Ureter (tissue), 1 donor: ENCODE data around the gene ADRA2C. TPM values are rescaled to one million over a fixed set of nuclear protein-coding genes. Genes with fewer than 3 reads are reported as not detected.

Source experiments
- DNase-seq: peaks from one replicate; pipeline ENCODE4 v3.0.0-alpha.2; 2020; ENCODE audit warnings: low spot score
- total RNA-seq: library from RNA; stranded (reverse); gene quantifications from one replicate; pipeline ENCODE4 v1.2.4, GENCODE V29; 2023
- donor health status: DM: yes; HTN: yes; CAD: no.

Gene ADRA2C
- total RNA-seq, 1 donor from 2014 or later, result 18.4 TPM

DNA sequence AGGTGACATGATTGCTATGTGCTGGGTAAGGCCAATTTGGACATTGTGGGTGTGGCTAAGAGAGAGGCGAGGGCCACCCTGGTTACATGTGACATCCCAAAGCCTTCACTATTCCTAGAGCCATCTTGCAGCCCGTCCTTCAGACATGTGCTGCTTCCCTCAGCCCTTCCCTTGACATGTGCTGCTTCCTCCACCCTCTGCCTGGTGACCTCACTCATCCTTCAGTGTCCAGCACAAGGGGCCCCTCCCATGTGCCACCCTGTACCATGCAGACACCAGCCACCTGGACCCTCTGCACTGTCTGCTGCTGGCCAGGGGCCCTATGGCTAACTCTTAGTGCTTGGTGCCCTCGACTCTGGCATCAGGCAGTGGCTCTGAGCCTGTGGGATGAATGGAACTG lies 27.4 kb downstream of the ADRA2C start:
- DNase-seq, result no peak

DNA sequence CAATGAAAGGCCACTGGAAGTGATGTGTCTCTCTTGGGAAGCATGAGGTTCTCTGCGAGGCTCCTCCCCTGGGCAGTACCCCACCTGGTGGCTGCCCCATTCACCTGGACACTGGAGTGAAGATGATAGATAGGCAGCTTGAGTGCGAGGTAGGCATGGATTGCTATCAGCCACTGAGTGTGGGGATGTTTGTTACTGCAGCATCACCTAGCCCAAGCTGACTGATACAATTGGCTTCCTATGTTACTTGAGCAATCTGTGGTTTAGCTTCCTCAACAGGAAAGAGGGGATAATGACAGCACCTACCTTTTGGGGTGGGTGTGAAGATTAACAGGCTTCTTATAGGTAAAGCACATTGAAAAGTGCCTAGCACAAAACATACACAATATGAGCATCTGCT lies 30.8 kb downstream of the ADRA2C start:
- no peak for DNase-seq

DNA sequence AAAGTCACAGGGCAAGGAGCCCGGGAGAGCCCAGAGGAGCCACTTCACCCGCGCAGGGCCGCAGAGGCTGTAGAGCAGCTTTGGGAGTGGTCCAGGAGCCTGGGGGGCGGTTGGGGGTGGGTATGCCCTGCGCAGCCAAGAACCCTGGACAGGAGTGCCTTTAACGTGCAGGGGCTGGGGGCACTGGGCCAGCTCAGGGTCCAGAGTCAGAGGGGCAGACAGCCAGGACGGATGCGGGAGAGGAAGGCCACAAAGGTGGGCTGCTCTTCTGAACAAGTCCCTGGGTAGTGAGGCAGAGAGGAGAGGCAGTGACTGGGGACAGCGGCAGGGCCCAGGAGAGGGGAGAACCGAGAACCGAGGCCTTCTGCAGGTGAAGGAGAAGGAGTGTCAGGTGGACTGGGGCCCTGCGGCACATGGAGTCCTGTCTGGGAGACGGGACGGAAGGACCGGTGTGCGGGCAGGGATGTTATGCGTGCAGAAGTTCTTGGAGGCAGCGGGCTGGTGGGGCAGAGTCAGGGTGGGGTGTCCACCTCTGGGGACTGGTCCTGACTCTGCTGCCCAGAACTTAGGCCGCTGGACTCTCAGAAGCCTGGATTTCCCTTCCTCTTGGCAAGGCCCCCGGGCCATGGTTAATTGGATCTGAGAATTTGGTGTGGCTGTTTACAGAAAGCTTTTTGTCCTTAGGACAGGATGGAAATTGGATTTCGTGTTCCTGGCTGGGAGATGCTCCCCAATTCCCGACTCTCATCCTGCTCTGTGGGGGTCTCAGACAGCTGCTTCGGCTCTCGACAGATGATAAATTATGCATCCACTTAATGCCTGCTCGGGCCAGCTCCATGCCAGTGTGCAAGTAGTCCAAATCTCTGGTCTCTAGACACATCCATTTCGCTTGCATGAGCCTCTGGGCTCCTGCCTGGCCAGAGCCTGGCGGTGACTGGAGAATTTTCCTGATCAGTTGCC lies 31.9 kb downstream of the ADRA2C start:
- DNase-seq, result no peak

DNA sequence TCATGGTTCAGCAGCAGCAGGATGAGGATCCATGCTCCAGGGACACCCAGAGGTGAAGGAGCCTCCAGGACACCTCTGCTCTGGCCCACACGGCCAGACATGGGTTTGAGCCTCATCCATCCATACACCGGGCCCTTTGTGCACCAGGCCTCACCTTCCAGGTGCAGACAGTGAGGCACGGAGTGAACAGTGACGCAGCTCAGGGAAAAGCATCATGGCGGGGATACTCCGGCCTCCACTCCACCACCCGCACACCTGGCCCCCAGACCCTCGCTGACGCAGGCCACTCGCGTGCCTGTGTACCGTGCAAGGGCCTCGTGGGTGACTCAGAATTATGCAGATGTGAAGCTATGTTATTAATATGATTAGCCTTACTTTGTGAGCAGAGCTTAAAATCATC lies 33.3 kb downstream of the ADRA2C start:
- no peak for DNase-seq

DNA sequence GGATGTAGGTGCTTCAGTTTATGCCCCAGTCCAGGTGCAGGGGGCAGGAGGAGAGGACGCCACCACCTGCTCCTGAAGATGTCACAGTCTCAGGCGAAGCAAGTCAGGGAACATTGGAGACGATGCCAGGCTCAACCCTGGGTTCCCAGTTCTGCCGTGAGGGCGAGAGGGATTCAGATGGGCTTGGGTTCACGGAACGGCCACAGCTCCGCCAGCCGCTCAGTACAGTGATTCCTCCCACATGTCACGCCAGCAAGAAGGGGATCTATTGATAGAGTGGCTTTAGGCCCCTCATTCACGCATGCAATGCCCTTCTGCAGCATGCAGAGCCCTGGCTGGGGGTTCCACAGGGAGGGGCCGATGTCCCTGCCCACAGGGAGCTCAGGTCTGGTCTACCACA lies 34.2 kb downstream of the ADRA2C start:
- DNase-seq, result no peak

DNA sequence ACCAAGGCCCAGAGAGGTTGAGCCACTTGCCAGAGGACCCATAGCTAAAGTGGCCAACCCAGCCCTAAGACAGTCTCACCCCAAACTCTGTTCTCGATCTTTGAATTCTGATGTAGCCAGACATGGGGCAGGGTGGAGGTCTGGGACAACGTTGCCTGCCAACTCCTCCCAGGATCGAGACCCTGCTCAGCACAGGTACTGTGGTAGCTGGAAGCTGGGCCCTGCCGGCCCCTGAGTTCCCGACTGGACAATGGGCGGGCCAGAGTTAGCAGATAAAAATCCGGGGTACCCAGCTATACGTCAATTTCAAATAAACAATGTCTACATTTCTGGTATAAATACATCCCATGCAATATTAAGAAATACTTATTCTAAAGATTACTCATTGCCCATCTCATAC lies 35.3 kb downstream of the ADRA2C start:
- DNase-seq, result no peak

DNA sequence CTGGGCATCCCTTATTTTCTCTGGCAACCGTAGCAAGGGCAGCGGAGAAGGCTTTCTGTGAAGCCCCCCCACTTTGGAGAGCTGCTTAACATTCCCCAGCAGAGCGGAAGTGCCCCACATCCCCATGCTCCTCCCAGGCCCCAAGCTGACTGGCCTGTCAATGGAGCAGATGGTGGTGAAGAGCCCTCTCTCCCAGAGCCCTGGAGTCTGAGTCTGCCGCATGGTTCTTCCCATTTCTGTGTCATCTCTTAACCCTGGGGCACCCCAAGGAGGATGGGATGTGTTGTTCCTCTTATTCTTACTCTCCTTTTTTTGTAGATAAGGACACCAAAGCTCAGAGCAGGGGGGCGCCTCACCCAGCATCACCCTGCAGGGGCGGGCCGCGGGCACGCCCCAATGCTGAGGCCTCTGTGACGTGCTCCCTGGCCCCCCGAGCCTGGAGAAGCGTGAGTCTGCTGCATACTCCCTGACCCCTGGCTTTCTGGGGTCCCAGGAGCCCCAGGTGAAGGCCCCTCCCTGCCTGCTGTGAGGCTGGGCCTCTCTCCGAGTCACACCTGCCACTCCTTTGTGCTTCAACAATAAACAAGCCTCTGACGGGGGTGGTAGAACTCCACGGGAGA lies 35.9 kb downstream of the ADRA2C start:
- DNase-seq, result no peak

DNA sequence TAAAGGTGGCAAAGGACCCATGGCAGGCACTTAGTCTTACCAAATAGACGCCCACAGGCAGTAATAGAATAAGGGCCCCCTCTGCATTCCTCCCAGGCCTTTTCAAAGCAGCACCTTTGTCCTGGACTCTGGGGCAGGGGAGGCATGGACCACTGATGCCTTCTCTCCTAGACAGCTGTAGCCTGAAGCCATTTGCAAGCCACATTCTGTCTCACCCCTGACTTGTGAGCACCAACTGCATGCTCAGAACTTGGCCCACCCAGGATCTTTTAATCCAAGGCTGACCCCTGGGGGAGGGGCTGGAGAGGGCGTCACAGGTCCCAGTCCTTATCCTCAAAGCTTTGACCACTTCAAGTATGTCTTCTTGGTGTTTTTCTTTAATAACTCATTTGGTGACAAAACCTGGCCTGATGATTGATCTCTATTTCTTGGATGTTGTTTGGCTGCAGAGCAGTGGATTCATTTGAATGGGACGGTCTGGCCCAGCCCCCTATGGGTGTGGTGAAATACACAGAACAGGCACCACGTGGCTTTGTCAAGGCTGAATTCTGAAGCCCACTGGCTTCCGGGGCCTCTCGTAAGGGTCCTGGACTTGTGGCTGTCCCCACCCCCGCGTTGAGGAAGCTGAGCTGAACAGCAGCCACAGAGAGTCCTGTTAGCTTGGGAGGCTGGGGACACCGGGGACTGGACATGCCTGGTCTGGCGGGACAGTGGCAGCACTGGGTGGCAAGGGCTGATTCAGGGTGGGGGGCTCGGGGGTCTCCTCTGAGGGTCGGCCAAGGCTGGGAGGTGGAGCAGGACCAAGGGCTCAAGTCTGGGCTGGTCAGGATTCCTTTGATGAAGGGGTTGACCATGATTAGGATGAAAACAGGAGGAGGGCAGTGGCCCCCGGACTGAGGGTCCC lies 36.6 kb downstream of the ADRA2C start:
- DNase-seq, result no peak

DNA sequence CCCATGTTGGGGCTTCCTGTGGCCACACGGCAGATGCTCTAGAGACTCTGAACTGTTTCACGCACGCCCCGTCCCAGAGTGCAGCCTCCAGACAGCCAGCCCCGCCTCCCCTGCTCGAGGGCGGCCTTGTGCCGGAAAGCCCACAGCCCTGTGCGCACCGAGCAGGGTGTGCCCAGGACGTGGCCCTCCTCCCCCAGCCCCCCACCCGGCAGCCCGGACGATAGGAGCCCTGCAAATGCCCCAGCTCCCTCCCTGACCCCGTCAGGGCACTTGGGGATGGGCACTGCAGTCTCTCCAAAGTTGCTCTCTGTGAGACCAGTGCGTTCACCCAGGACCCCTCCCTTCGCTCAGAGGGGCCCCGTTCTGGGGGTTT lies 37.3 kb downstream of the ADRA2C start:
- DNase-seq, result no peak

DNA sequence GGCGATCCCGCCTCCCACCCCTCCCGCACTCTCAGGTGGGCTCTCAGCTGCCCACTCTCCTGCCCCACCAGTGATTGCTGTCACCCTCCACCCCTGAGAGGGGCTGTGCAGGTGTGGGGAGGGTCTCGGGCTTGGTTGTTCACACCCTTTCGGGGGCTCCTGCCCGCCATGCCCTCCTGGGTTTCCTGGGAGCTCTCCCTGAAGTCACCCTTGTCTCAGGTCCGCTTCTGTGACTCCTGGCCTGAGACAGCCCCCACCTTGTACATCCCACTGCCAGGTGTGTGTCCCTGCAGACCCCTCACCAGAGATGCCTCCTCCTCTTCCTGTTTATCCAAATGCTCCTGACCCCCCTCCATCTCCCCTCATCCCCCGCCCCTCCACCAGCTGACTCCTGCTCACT lies 37.8 kb downstream of the ADRA2C start:
- DNase-seq, result no peak

DNA sequence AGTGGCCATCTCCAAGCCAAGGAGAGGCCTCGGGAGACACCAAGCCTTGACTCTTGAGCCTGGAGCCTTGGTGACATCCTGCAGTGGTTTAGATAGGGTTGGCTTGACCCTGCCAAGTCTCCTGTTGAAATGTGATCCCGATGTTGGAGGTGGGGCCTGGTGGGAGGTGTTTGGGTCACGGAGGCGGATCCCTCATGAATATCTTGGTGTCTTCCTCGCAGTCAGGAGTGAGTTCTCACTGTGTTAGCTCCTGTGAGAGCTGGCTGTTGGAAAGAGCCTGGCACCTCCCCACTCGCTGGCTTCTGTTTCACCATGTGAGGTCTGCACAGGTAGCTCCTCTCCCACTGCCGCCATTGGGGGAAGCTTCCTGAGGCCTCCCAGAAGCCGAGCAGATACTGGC lies 38.8 kb downstream of the ADRA2C start:
- DNase-seq, result no peak

DNA sequence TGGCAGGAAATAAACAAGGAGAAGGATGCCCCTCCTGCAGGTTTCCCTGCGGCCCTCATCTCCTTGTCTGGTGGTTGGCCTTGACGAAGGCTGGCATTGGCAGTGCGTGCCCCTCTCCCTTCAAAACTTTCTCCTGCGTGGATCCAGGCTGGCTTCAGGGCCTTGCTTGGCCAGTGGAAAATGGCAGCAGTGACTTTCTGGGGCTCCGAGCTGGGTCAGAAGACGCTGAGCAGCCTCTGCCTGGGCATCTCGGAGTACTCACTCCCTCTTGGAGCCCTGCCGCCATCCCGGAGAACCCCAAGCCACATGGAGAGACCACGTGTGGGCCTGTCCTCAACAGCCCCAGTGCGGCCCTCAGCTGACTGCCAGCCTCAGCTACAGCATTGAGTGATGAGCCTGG lies 39.5 kb downstream of the ADRA2C start:
- no peak for DNase-seq

DNA sequence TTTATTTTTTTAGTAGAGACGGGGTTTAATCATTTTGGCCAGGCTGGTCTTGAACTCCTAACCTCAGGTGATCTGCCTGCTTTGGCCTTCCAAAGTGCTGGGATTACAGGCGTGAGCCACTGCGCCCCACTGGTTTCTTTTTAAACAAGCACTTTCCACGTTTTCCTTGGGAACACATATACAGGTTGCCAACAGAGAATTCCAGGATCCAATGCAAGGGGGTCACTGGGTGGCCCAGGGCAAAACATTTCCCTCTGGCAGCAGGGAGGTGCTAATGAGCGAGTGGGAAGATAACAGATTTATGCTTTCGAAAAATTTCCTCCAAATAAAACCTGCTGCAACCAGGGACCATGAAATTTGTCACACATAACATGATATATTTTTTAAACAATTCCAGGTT lies 41.1 kb downstream of the ADRA2C start:
- DNase-seq, result no peak

DNA sequence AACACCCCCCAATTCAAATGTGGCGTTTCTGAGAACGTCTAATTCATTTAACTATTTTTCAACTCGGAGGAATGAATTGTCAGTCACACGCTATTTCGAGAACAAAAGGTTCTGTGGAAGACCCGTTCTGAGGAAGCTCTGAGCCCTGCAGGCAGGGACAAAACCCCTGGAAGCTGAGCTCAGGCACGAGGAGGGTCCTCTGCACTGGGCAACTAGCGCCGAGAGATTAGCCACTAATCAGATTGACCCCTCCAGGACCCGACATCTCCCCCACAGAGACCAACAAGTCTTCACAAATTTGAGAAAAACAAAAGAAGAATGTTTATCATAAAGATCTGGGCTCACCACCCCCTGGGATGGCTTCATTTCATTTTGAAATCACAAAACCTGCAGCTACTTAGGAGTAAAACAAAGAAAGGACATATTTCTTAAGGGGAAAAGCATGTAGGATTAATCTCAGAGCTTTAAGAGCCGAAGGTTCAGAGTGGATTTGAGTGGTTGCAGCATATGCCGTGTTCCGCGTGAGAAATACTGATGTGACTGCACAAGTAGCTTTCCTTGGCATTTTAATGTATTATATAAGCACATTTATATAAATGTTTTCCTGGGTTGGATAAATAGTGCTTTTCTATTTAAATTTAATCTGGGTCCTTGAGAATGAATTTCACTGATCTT lies 41.8 kb downstream of the ADRA2C start:
- DNase-seq, result no peak

DNA sequence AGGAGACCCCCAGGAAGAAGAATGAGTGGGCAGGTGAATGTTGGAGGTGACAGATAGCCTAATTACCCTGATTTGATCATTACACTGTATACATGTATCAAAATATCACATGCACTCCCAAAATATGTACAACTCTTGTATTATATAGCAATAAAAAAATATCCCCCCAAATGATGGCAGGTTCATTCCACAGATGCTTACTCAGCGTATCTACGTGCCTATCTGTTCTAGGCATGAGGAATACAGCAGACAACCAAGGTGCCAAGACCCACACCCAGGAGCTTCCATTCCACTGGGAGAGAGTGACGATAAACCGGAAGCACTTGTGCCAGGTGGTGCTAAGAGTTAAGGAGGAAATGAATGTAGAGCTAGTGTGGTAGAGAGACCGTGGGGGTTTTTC lies 42.4 kb downstream of the ADRA2C start:
- DNase-seq, result no peak

DNA sequence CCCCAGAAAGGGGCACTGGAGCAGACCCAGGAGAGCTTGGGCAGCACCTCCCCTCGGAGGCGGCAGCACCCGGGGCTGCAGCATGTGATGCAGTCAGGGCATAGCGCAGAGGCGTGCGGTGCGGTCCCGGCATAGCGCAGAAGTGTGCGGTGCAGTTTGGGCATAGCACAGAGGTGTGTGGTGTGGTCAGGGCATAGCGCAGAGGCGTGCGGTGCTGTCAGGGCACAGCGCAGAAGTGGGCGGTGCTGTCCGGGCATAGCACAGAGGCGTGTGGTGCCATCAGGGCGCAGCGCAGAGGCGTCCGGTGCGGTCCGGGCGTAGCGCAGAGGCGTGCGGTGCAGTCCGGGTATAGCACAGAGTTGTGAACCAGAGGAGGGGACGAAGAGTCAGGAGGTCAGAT lies 42.8 kb downstream of the ADRA2C start:
- DNase-seq, result no peak

DNA sequence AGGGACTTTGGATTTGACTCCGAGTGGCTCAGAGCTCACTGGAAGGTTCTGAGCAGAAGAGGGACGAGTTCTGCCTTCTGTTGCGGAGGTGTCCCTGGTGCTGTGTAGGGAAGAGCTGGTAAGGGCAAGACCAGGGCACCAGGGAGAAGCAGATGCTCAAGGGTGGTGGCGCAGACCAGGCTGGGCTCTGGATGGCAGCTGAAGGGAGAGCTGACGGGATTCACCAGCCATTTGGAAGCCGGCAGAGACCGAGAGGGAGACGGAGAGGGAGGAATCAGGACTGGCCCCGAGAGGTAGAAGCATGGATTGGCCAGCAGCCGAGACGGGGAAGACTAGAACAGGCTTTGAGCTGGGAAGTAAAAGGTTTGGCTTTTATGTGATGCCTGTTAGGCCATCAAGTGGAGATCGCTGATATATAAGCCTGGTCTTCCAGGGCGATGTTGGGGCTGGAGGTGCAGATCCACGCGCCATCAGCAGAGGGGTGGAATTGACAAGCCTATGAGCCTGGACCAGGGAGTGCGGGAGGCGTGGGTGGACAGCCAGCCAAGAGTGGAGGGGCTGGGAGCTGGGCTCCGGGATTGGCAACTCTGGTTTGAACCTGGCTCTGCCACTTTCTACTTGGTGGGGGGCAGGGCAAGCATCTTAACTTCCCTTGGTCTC lies 43.4 kb downstream of the ADRA2C start:
- no peak for DNase-seq

DNA sequence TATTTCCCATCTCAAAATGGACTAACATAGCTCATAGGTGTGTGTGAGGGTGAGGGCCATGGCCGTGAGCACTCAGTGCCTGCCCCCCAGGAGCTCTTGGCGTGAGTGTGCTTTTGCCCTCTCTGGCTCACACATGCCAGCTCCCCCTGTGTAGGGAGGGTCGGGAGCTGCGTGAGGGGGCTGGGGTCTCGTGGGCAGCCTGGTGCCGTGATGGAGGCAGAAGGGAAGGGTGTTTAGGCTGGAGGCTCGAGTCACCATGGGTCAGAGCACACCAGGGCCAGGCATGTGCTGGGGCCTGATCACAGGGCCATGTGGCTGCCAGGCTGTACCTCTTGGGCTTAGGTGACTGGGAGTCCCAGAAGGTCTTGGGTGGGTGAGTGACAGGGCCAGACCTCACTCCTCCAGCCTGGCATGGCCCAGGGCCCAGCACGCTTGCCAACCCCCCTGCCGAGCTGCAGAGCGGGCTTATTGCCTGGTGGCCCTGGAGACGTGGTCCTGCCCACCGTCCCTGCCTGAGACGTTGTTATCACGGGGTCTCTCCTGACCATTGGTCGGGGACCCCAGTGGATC lies 44.0 kb downstream of the ADRA2C start:
- no peak for DNase-seq

DNA sequence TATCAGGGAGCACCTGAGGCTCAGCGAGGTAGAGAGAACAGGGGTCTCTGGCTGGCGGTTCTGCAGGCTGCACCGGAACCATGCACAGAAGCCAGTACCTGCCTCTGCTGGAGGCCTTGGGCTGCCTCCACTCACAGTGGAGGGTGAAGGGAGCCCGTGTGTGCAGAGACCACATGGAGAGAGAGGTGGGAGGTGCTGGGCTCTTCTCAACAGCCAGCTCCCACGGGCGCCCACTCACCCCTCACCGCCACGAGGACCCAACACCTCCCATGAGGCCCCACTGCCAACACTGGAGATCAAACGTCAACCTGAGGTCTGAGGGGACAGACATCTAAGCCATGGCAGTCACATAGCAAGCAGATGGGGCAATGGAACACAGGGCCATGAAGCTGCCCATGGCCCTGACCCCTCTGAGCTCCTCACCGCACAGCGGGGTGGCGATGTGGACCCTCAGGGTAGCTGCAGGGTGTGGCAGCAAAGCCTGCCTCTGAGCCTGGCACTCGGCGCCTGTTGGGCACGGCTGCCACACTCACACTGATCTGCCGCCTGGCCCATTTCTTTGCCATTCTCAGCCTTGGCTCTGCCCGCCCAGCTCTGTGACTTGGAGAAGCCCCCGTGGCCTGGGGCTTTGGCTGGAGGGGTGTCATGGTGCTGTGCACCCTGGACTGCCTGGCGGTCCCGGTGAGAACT lies 44.8 kb downstream of the ADRA2C start:
- no peak for DNase-seq

DNA sequence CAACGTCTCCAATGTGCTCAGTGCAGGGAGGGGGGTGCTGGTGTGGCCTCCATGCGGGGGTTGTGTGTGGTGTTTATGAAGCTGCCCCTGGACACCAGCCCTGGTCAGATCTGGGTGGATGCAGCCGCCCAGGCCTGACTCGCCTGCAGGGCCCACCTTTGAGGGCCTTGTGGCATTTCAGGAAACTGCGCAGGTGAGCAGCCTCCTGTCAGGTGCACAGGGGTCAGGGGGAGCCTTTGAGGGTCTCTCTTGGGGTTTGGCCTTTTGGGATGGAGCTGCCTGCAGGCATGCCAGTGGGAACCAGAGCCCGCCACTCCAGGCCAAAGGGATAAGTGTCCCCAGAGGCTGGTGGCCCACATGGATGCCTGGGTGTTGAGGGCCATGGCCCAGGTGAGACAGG lies 45.4 kb downstream of the ADRA2C start:
- no peak for DNase-seq
